ENCODE results near the gene SSC5D.
A peak's percentile ranks its signal among the peaks of the same experiment; 100 is the strongest.

SSC5D gene

DNA sequence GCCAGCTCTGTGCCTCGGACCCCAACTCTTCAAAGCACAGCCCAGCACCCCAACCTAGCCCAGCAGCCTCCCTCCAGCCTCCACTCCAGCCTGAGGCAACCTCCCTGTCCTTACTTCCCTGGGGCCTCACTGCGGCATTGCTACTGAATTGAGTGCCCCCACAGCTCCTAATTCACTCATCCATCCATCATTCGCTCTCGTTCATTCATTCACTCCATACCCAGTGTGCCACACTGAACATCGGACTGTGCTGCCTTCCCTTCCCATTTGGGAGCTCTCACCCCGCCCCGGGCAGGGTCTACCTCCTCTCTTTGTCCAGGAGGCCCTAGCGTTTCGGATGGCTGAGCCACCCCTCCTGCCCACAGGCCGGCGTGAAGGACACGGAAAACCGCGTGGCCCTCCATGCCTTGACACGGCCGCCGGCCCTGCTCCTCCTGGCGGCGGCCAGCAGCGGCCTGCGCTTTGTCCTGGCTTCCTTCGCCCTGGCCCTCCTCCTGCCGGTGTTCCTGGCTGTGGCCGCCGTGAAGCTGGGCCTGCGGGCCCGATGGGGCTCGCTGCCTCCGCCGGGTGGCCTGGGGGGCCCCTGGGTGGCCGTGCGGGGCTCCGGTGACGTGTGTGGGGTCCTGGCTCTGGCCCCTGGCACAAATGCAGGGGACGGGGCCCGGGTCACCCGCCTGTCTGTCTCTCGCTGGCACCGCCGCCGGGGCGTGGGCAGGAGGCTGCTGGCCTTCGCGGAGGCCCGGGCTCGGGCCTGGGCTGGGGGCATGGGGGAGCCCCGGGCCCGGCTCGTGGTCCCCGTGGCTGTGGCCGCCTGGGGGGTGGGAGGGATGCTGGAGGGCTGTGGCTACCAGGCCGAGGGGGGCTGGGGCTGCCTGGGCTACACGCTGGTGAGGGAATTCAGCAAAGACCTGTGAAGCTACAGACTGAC, 1.9 kb upstream of the SSC5D start:
- peaks cover 13% of the 10 kb centered on the region for H3K36me3 ChIP-seq (ENCODE audit: insufficient read depth, insufficient read length, low read length)
- no peak for DNase-seq (ENCODE audit: low read depth, low spot score)
- H3K27me3 ChIP-seq (ENCODE audit: insufficient read depth, insufficient read length): no peaks in the 10 kb centered on the region
- H3K4me3 ChIP-seq (ENCODE audit: insufficient read length, low read depth): peak overlapping the region; percentile 18
- H3K4me1 ChIP-seq (ENCODE audit: insufficient read depth, insufficient read length): peaks cover 14% of the 10 kb centered on the region
- H3K9me3 ChIP-seq (ENCODE audit: insufficient read depth, low read length): no peaks in the 10 kb centered on the region
- TF ChIP-seq ZNF274 (IDR thresholded peaks at IDR 0.05; ENCODE audit: low read depth, low read length): no peak
- TF ChIP-seq SUZ12 (IDR thresholded peaks at IDR 0.05; ENCODE audit: extremely low read depth, insufficient read depth, insufficient read length): no peak
- TF ChIP-seq YY1 (IDR thresholded peaks at IDR 0.05; ENCODE audit: insufficient read depth, insufficient read length): no peak
- H3K9ac ChIP-seq (ENCODE audit: insufficient read length, low read depth): peak overlapping the region; percentile 76

DNA sequence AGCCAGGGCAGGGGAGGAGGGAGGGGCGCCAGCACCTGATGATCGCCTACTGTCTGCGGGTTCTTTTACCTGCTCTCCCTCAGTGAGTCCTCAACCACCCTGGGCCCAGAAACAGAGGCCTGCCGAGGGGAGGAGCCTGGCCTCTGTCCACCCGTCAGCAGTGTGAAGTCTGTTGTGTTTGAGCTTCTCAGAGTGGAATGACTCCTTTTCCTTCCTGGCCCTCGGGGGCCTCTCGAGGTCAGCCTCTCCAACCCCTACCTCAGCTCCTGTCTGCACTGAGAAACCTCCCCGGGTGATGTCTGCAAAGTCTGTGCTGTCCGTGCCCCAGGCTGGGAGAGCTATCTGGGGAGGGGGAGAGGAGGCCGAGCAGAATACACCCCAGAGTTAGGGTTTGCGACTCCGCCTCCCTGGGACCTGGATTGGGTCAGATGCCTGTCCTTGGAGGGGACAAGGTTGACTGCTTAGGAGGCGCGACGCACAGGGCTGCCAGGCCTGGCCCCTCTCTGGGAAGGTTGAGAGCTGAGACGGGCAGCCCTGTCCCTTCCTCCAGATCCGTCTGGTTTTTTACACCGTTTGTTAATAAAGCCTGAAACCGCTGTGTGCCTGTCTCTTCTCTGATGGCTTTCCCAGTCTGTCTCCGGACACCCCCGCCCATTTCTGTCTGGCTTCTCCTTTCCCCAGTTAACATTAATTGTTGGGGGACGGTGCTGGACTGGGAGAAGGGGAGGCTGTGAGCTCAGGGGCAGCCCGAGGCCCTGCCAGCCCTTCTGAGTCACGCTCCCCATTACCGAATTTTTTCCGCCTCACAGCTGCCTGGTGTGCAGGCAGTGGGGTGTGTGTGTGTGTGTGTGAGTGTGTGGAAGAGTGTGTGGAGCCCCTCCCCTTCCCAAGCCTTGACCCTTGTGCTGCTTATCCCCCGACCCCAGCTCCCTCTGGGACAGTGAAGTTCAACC, 989 bp upstream of the SSC5D start:
- TF ChIP-seq SUZ12 (IDR thresholded peaks at IDR 0.05; ENCODE audit: extremely low read depth, insufficient read depth, insufficient read length) (no peak), ZNF274 (IDR thresholded peaks at IDR 0.05; ENCODE audit: low read depth, low read length) (no peak), YY1 (IDR thresholded peaks at IDR 0.05; ENCODE audit: insufficient read depth, insufficient read length) (no peak)
- H3K27me3 ChIP-seq (ENCODE audit: insufficient read depth, insufficient read length): no peaks in the 10 kb centered on the region
- H3K36me3 ChIP-seq (ENCODE audit: insufficient read depth, insufficient read length, low read length): peaks cover 13% of the 10 kb centered on the region
- H3K9me3 ChIP-seq (ENCODE audit: insufficient read depth, low read length): no peaks in the 10 kb centered on the region
- H3K9ac ChIP-seq (ENCODE audit: insufficient read length, low read depth): peak overlapping the region; percentile 76
- peak overlapping the region; percentile 18 for H3K4me3 ChIP-seq (ENCODE audit: insufficient read length, low read depth)
- DNase-seq (ENCODE audit: low read depth, low spot score): no peak
- H3K4me1 ChIP-seq (ENCODE audit: insufficient read depth, insufficient read length): peaks cover 14% of the 10 kb centered on the region

DNA sequence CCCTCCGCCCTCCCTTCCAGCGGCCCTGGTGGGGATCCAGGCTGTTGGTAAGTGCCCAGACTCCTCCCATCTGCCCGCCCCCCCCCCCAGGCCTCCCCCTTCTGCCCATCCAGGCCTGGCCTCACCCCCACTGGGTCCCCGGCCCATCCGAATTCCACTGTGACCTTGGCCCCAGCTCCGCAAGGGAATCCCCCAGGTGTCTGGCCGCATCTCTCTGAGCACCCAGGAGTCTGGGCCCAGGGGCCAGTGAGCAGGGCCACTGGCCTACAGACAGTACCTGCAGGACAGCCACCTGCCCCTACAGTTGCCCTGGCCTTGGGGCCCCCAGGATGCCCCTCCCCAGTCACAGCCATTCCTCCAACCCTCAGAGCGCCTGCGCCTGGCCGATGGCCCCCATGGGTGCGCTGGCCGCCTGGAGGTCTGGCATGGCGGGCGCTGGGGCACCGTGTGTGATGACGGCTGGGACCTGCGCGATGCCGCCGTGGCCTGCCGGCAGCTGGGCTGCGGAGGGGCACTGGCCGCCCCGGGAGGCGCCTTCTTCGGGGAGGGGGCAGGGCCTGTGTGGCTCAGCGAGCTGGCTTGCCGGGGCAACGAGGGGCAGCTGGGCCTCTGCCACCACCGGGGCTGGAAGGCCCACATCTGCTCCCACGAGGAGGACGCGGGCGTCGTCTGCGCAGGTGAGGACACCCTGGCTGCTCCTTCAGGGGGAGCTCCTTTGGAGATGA, 912 bp downstream of the SSC5D start:
- Histone ChIP-seq H3K27me3 (ENCODE audit: insufficient read depth, insufficient read length) (no peaks in the 10 kb centered on the region), H3K36me3 (ENCODE audit: insufficient read depth, insufficient read length, low read length) (peaks cover 7% of the 10 kb centered on the region), H3K4me3 (ENCODE audit: insufficient read length, low read depth) (no peak overlapping the region), H3K9ac (ENCODE audit: insufficient read length, low read depth) (peak overlapping the region; percentile 50), H3K9me3 (ENCODE audit: insufficient read depth, low read length) (no peaks in the 10 kb centered on the region), H3K4me1 (ENCODE audit: insufficient read depth, insufficient read length) (peaks cover 20% of the 10 kb centered on the region)
- no peak for DNase-seq (ENCODE audit: low read depth, low spot score)
- no peak for TF ChIP-seq YY1 (IDR thresholded peaks at IDR 0.05; ENCODE audit: insufficient read depth, insufficient read length)
- TF ChIP-seq SUZ12 (IDR thresholded peaks at IDR 0.05; ENCODE audit: extremely low read depth, insufficient read depth, insufficient read length): no peak
- no peak for TF ChIP-seq ZNF274 (IDR thresholded peaks at IDR 0.05; ENCODE audit: low read depth, low read length)

DNA sequence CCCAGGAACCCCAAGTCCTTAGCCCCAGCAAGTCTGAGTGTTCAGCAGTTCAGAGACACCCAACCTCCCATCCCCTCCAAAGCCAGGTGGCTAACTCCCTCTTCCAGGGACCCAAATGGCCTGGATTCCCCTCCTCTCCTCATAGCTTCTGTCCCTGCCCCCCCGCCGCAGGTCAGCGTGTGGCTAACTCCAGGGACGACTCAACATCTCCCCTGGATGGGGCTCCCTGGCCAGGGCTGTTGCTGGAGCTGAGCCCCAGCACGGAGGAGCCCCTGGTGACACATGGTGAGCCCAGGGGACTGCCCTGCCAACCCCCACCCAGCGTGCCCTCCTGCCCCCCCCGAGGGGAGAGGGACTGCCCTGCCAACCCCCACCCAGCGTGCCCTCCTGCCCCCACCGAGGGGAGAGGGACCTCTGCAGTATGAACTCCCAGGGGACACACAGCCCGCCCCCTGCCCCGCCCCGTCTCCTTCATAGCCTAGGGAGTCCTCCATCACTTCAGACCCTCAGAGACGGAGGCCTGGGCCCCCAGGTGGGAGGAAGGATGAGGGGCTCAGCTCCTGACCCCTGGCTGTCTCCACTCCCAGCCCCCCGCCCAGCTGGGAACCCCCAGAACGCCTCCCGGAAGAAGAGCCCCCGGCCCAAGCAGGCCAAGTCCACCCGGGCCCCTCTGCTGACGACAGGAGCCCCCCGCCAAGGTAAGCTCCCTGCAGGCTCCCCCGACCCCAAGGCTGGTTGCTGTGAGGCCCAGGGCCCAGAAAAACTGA, 1.7 kb downstream of the SSC5D start:
- Histone ChIP-seq H3K4me1 (ENCODE audit: insufficient read depth, insufficient read length) (peaks cover 28% of the 10 kb centered on the region), H3K36me3 (ENCODE audit: insufficient read depth, insufficient read length, low read length) (peaks cover 7% of the 10 kb centered on the region), H3K27me3 (ENCODE audit: insufficient read depth, insufficient read length) (no peaks in the 10 kb centered on the region), H3K4me3 (ENCODE audit: insufficient read length, low read depth) (no peak overlapping the region), H3K9ac (ENCODE audit: insufficient read length, low read depth) (peak overlapping the region; percentile 50), H3K9me3 (ENCODE audit: insufficient read depth, low read length) (no peaks in the 10 kb centered on the region)
- TF ChIP-seq ZNF274 (IDR thresholded peaks at IDR 0.05; ENCODE audit: low read depth, low read length) (no peak), SUZ12 (IDR thresholded peaks at IDR 0.05; ENCODE audit: extremely low read depth, insufficient read depth, insufficient read length) (no peak), YY1 (IDR thresholded peaks at IDR 0.05; ENCODE audit: insufficient read depth, insufficient read length) (no peak)
- no peak for DNase-seq (ENCODE audit: low read depth, low spot score)

DNA sequence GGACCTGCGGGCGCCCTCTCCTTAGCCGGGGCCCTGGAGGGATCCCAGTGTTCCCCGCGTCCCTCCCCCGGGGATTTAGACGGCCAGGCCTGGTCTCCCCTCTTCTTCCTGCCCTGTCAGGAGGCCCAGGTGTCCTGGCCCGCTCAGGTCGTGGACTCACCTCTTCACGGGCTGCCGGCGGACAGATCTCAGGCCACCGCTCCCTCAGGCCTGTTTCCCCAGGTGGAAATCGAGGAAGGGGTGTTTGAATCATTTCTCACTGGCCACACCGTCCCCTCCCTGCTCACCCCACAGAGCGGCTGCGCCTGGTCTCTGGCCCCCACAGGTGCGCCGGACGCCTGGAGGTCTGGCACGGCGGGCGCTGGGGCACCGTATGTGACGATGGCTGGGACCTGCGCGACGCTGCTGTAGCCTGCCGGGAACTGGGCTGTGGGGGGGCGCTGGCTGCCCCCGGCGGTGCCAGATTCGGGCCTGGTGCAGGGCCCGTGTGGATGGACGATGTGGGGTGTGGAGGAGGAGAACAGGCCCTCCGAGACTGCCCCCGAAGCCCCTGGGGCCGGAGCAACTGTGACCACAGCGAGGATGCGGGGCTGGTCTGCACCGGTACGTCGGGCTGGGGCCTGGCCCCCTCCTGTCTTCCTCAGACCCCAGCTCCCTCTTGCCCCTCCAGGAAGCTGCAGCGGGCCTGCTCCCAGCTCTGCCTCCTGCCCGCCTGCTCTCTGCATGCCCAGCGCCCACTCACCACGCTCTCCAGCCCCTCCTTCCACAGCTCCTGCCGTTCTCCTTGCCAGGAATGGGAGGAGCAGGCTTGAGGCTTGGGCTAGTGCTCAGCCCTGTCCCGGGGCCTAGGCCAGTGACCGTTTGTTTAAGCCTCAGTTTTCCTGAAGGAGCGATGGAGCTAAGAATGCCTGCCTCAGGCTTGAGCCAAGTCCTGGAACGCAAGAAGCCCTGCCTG, 2.5 kb downstream of the SSC5D start:
- no peaks in the 10 kb centered on the region for H3K27me3 ChIP-seq (ENCODE audit: insufficient read depth, insufficient read length)
- H3K9ac ChIP-seq (ENCODE audit: insufficient read length, low read depth): no peak overlapping the region
- TF ChIP-seq SUZ12 (IDR thresholded peaks at IDR 0.05; ENCODE audit: extremely low read depth, insufficient read depth, insufficient read length) (no peak), ZNF274 (IDR thresholded peaks at IDR 0.05; ENCODE audit: low read depth, low read length) (no peak), YY1 (IDR thresholded peaks at IDR 0.05; ENCODE audit: insufficient read depth, insufficient read length) (no peak)
- no peaks in the 10 kb centered on the region for H3K9me3 ChIP-seq (ENCODE audit: insufficient read depth, low read length)
- DNase-seq (ENCODE audit: low read depth, low spot score): no peak
- peaks cover 6% of the 10 kb centered on the region for H3K36me3 ChIP-seq (ENCODE audit: insufficient read depth, insufficient read length, low read length)
- no peak overlapping the region for H3K4me3 ChIP-seq (ENCODE audit: insufficient read length, low read depth)
- H3K4me1 ChIP-seq (ENCODE audit: insufficient read depth, insufficient read length): peaks cover 28% of the 10 kb centered on the region

Measured in NT2/D1 (cell line).